Testis (tissue), 3 donors: Measurements from ENCODE around the gene SLC38A5. TPM values are rescaled to one million over a fixed set of nuclear protein-coding genes. Genes with fewer than 3 reads are reported as not detected.

Experiments used
- DNase-seq: peaks from one replicate; pipeline ENCODE4 v3.0.0-alpha.2; 2019
- H3K27ac ChIP-seq, 2 donors: fragments of 200-600 bp; sonication (generic); one replicate each; pipeline ENCODE4 v1.5.1; 2019
- H3K27me3 ChIP-seq: fragments of 200-600 bp; sonication (generic); one replicate; pipeline ENCODE4 v1.5.1; 2019
- H3K36me3 ChIP-seq: fragments of 200-600 bp; sonication (generic); one replicate; pipeline ENCODE4 v1.5.1; 2017; ENCODE audit warnings: low read depth; ENCODE audit errors: missing control alignments
- H3K4me1 ChIP-seq: fragments of 200-600 bp; sonication (generic); one replicate; pipeline ENCODE4 v1.5.1; 2019
- H3K4me3 ChIP-seq, 2 donors: fragments of 200-600 bp; sonication (generic); one replicate each; pipeline ENCODE4 v1.5.1; 2017 to 2019
- H3K9me3 ChIP-seq: fragments of 200-600 bp; sonication (generic); one replicate; pipeline ENCODE4 v1.5.1; 2017
- POLR2A ChIP-seq: fragments of 450-650 bp; IDR thresholded peaks from one replicate; pipeline ENCODE4 v1.6.1; 2017; ENCODE audit warnings: antibody characterized with exemption, mild to moderate bottlenecking, moderate library complexity
- WGBS, 2 donors: methylation state at CpG; one replicate each; pipeline ENCODE4 v1.1.5; 2018; 5-methylcytosine and 5-hydroxymethylcytosine counted together
- intact Hi-C: fragments of 100-400 bp; cut with DNase I; formaldehyde crosslinking; loops from one replicate; pipeline ENCODE4 v1.15.1; 2023; ENCODE audit warnings: low total_unique reads
- polyA plus RNA-seq: library from polyadenylated mRNA; stranded (reverse); fragments of 350-450 nt; fragmentation: Illumina TruSeq; extraction: RNeasy Lipid Tissue Mini Kit (QIAGEN cat#74804); gene quantifications from one replicate; pipeline ENCODE4 v1.2.3, GENCODE V29; 2014; ENCODE audit warnings: low read depth, low replicate concordance; ENCODE audit not compliant: insufficient read depth
- total RNA-seq, 2 donors: library from RNA; depleted of rRNA; stranded (reverse); fragments of >200 nt; gene quantifications; one replicate each; pipeline ENCODE4 v1.2.3, GENCODE V29; 2016
- TF ChIP-seq, protein P1 (sequence below), 3 experiments: fragments of 450-650 bp in 2 of 3; fragments of 200-600 bp in 1 of 3; sonication (generic) in 1 of 3; IDR thresholded peaks; one replicate each; pipeline ENCODE4 v1.5.1; 2016 to 2019; ENCODE audit warnings: antibody characterized with exemption in 3 of 3, mild to moderate bottlenecking in 2 of 3, moderate library complexity in 1 of 3

The SLC38A5 gene
- total and polyA plus RNA-seq, 3 donors from 2014 or later: 2.5 to 4.2 (median 3.5) TPM

DNA sequence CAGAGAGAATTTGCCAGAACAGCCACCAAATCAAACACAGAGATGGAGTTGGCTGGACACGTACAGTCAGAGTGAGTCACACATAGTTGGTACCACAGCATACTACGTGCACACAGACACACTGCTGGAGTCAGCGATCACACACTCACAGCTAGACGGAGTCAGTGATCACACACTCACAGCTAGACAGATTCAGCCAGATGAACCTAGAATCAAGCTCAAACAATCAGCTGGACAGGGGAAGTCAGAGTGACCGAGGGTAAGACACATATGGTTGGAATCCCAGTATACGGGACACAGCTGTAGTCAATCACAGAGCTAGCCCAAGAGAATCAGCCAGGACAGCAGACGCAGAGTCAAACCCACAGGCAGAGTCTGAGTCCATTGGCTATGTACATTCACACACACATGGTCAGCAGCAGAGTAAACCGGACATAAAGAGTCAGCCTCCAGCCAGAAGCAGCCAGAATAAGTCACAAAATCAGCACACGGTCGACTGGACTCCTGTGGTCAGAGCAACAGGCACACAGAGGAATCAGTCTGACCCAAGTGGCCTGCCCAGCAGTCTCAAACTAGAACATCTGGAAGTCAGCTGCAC, 4.6 kb downstream of the SLC38A5 start:
- Histone ChIP-seq H3K27me3 (no peaks in the 10 kb centered on the region), H3K27ac (no peak overlapping the region), H3K4me3 (no peak overlapping the region), H3K36me3 (no peaks in the 10 kb centered on the region), H3K4me1 (no peaks in the 10 kb centered on the region), H3K9me3 (no peaks in the 10 kb centered on the region)
- 74 to 75% methylated on average over 4 to 9 of the region's 10 CpGs for WGBS, 2 donors
- TF ChIP-seq, protein P1, sequence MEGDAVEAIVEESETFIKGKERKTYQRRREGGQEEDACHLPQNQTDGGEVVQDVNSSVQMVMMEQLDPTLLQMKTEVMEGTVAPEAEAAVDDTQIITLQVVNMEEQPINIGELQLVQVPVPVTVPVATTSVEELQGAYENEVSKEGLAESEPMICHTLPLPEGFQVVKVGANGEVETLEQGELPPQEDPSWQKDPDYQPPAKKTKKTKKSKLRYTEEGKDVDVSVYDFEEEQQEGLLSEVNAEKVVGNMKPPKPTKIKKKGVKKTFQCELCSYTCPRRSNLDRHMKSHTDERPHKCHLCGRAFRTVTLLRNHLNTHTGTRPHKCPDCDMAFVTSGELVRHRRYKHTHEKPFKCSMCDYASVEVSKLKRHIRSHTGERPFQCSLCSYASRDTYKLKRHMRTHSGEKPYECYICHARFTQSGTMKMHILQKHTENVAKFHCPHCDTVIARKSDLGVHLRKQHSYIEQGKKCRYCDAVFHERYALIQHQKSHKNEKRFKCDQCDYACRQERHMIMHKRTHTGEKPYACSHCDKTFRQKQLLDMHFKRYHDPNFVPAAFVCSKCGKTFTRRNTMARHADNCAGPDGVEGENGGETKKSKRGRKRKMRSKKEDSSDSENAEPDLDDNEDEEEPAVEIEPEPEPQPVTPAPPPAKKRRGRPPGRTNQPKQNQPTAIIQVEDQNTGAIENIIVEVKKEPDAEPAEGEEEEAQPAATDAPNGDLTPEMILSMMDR (IDR thresholded peaks at IDR 0.05): no peak
- TF ChIP-seq POLR2A: no peak
- no peak for DNase-seq
- intact Hi-C loops: no loop called here

- Histone ChIP-seq H3K9me3 (no peaks in the 10 kb centered on the region), H3K4me3 (no peak overlapping the region), H3K27ac (no peak overlapping the region), H3K4me1 (no peaks in the 10 kb centered on the region), H3K27me3 (no peaks in the 10 kb centered on the region), H3K36me3 (no peaks in the 10 kb centered on the region)
- WGBS, 2 donors: 91% methylated on average over 5 of the region's 6 CpGs; no CpG with 5 or more reads in 1 of the 2 donors
- no peak for DNase-seq
- TF ChIP-seq, protein P1 (IDR thresholded peaks at IDR 0.05): no peak
- no peak for TF ChIP-seq POLR2A
- intact Hi-C loops: no loop called here
Measured at GRCh38 chrX:48461830-48462229, 8.2 kb downstream of the SLC38A5 start.

DNA sequence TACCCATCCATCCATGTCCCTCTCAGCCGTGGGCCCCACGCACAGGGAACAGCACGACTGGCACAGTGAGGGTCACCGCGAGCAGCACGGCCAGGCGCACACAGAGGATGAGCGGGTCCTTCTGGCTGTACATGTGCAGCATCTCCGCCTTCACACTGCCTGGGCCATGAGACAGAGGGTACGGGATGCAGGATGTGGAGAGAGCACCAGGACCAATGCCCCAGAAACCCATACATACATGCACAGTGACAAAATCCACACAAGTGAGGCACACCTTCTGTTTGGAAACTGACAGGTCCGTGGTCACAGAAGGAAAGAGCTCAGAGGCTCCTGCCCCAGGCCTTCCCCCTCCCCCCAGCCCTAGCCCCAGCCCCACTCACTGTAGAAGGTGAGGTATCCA, 9.5 kb downstream of the SLC38A5 start:
- WGBS, 2 donors: 95 to 100% methylated on average over 1 to 10 of the region's 11 CpGs
- DNase-seq: no peak
- no peaks in the 10 kb centered on the region for H3K27me3 ChIP-seq

GRCh38 chrX:48460031-48460430, 10.0 kb downstream of the SLC38A5 start:
- H3K36me3 ChIP-seq: no peaks in the 10 kb centered on the region
- DNase-seq: no peak
- TF ChIP-seq, protein P1 (IDR thresholded peaks at IDR 0.05): no peak
- TF ChIP-seq POLR2A: no peak
- no peak overlapping the region for H3K4me3 ChIP-seq
- no peaks in the 10 kb centered on the region for H3K27me3 ChIP-seq
- H3K27ac ChIP-seq: no peak overlapping the region
- no peaks in the 10 kb centered on the region for H3K9me3 ChIP-seq
- WGBS, 2 donors: 96 to 98% methylated on average over 3 of the region's 3 CpGs
- intact Hi-C loops: no loop called here
- no peaks in the 10 kb centered on the region for H3K4me1 ChIP-seq

More for the DNA sequence above, 9.5 kb downstream of the SLC38A5 start:
- Histone ChIP-seq H3K4me3 (no peak overlapping the region), H3K9me3 (no peaks in the 10 kb centered on the region), H3K4me1 (no peaks in the 10 kb centered on the region), H3K36me3 (no peaks in the 10 kb centered on the region), H3K27ac (no peak overlapping the region)
- TF ChIP-seq, protein P1 (IDR thresholded peaks at IDR 0.05): no peak
- no peak for TF ChIP-seq POLR2A
- intact Hi-C loops: no loop called here

GRCh38 chrX:48459483-48459882, 10.6 kb downstream of the SLC38A5 start:
- TF ChIP-seq POLR2A: no peak
- TF ChIP-seq, protein P1 (IDR thresholded peaks at IDR 0.05): no peak
- no peaks in the 10 kb centered on the region for H3K4me1 ChIP-seq
- intact Hi-C loops: no loop called here
- no peaks in the 10 kb centered on the region for H3K27me3 ChIP-seq
- H3K4me3 ChIP-seq: no peak overlapping the region
- no peak overlapping the region for H3K27ac ChIP-seq
- H3K9me3 ChIP-seq: no peaks in the 10 kb centered on the region
- WGBS, 2 donors: 97 to 100% methylated on average over 1 to 6 of the region's 6 CpGs
- DNase-seq: no peak
- no peaks in the 10 kb centered on the region for H3K36me3 ChIP-seq
